Stimulated activated CD4-positive, alpha-beta T cell treated with anti-CD3 and anti-CD28 coated beads, Interleukin-2, amount 100 ng/mL, for 4 hours (primary cell): ENCODE measurements around the gene ILF3.

Source experiments
- DNase-seq: peaks from one replicate; pipeline ENCODE4 v3.0.0-alpha.2; 2020; ENCODE audit warnings: low read depth

The ILF3 gene

GRCh38 chr19:10730932-10731331 is 76.8 kb downstream of the ILF3 start:
- DNase-seq: no peak

GRCh38 chr19:10735741-10736140 is 81.6 kb downstream of the ILF3 start:
- DNase-seq: no peak

- no peak for DNase-seq
These were observed 82.0 kb downstream of the ILF3 start for GRCh38 chr19:10736189-10736588.

GRCh38 chr19:10736916-10737551 is 82.9 kb downstream of the ILF3 start:
- no peak for DNase-seq

GRCh38 chr19:10737722-10738121 is 83.6 kb downstream of the ILF3 start:
- DNase-seq: no peak

- no peak for DNase-seq
These were observed 86.7 kb downstream of the ILF3 start for GRCh38 chr19:10740798-10741197.
